Natural killer cell (primary cell): Measurements from ENCODE around the gene KANTR. TPM values are rescaled to one million over a fixed set of nuclear protein-coding genes. Genes with fewer than 3 reads are reported as not detected.

Source experiments
- ATAC-seq, 3 donors: fragments of 150-1000 bp in 2 of 3; fragments of 200-7000 bp in 1 of 3; cut with Tn5 transposase; 1 replicate in 1 of 3; 2 replicates in 2 of 3; pipeline ENCODE4 v1.10.0; 2021; ENCODE audit warnings: mild to moderate bottlenecking in 2 of 3, moderate library complexity in 2 of 3
- DNase-seq, 2 donors: peaks; one replicate each; pipeline versions ENCODE4 v3.0.0 to v3.0.0-alpha.2; 2013 to 2021; ENCODE audit warnings: mixed read lengths in 1 of 2
- H3K27ac ChIP-seq: one replicate; pipeline ENCODE4 v1.5.1; 2013; ENCODE audit warnings: mild to moderate bottlenecking, low read length
- H3K27me3 ChIP-seq: one replicate; pipeline ENCODE4 v1.6.1; 2013; ENCODE audit warnings: low read length; ENCODE audit not compliant: control insufficient read depth, insufficient read depth
- H3K36me3 ChIP-seq: one replicate; pipeline ENCODE4 v1.6.1; 2013; ENCODE audit warnings: low read length; ENCODE audit not compliant: control insufficient read depth, insufficient read depth
- H3K4me1 ChIP-seq: one replicate; pipeline ENCODE4 v1.6.1; 2013; ENCODE audit warnings: low read length; ENCODE audit not compliant: control insufficient read depth, insufficient read depth
- H3K4me3 ChIP-seq: one replicate; pipeline ENCODE4 v1.5.1; 2013; ENCODE audit warnings: low read length
- H3K9me3 ChIP-seq: one replicate; pipeline ENCODE4 v1.6.1; 2013; ENCODE audit warnings: low read length; ENCODE audit not compliant: control insufficient read depth, insufficient read depth
- H3K27ac Mint-ChIP-seq, 2 donors: one replicate each; pipeline ENCODE4 v1.8.0; 2022; ENCODE audit warnings: mild to moderate bottlenecking in 2 of 2, mixed read lengths in 2 of 2, moderate library complexity in 1 of 2
- H3K27me3 Mint-ChIP-seq, 2 donors: one replicate each; pipeline ENCODE4 v1.8.0; 2022; ENCODE audit warnings: low read depth in 2 of 2, mixed read lengths in 2 of 2
- H3K36me3 Mint-ChIP-seq: one replicate; pipeline ENCODE4 v1.8.0; 2022; ENCODE audit warnings: mixed read lengths
- H3K4me1 Mint-ChIP-seq, 2 donors: one replicate each; pipeline ENCODE4 v1.8.0; 2022; ENCODE audit warnings: mixed read lengths in 2 of 2
- H3K4me3 Mint-ChIP-seq: one replicate; pipeline ENCODE4 v1.8.0; 2022; ENCODE audit warnings: mild to moderate bottlenecking, moderate library complexity, mixed read lengths
- H3K9me3 Mint-ChIP-seq, 2 donors: one replicate each; pipeline ENCODE4 v1.8.0; 2022; ENCODE audit warnings: mixed read lengths in 2 of 2
- WGBS: methylation state at CpG from one replicate; pipeline ENCODE4 v1.1.7; 2013; ENCODE audit warnings: missing lambda C conversion rate; ENCODE audit not compliant: insufficient coverage; 5-methylcytosine and 5-hydroxymethylcytosine counted together
- intact Hi-C: fragments of 100-400 bp; cut with micrococcal nuclease; formaldehyde crosslinking; loops from one replicate; pipeline ENCODE4 v1.14.2; 2022
- total RNA-seq, 4 donors: library from RNA; stranded (reverse); fragments of 120-200 nt in 1 of 4; gene quantifications; one replicate each; pipeline versions ENCODE4 v1.2.3 to v1.2.4, GENCODE V29; 2013 to 2022
- TF ChIP-seq, protein P1 (sequence below): fragments of 200-600 bp; IDR thresholded peaks from one replicate; pipeline ENCODE4 v1.8.0; 2022; ENCODE audit warnings: antibody characterized with exemption

The KANTR gene, protein sequence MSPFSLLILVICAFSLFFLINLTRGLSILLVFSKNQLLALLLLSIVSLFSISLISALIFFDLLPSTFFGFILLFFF
- total RNA-seq = 10 to 100 TPM; 15.1 to 18.1 (median 17.1) TPM
- 23.6 TPM for total RNA-seq (2013)

DNA sequence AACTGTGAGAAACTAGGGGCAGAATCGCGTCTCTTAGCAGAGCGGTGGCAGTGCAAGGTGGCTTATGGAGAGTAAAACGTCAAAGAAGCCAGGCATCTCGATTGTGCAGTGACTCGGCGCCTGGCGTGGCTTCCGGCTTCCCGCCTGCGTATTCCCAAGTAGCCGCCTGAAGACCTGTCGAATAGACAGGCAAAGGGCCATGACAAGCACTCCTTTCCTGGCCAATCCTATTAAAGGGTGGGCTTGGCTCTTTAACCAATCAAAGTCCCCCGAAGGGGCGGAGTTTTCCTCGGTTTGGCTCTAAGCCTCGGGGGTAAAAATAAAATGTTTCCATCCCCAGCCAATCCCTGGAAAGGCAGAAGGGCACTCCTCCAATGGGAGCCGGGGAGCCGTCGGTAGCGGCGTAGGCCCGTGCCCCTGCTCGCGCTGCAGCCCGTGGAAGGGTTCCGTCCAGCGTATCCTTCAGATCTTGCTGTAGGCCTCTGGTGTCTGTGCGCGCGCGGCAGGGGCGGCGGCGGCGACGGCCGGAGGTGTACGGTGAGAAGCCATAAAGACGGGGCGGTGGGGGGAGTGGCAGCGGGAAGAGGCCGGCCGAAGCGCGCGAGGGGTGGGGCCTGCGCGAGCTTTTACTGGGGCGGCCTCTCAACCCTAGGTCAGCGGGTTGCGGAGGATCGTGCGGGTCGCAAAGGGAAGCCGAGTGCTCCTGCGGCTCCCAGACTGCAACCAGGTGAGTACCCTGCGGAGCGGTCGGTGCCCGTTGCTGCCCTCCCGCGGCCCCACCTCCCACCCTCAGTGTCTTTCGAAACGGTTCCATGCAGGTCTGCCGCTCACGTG lies at the start of gene KANTR:
TSS of gene KANTR (plus strand) at position 395 of the 834 bp plus-strand sequence. CDS start 30,131 bp downstream, outside the sequence.
- TF ChIP-seq, protein P1, sequence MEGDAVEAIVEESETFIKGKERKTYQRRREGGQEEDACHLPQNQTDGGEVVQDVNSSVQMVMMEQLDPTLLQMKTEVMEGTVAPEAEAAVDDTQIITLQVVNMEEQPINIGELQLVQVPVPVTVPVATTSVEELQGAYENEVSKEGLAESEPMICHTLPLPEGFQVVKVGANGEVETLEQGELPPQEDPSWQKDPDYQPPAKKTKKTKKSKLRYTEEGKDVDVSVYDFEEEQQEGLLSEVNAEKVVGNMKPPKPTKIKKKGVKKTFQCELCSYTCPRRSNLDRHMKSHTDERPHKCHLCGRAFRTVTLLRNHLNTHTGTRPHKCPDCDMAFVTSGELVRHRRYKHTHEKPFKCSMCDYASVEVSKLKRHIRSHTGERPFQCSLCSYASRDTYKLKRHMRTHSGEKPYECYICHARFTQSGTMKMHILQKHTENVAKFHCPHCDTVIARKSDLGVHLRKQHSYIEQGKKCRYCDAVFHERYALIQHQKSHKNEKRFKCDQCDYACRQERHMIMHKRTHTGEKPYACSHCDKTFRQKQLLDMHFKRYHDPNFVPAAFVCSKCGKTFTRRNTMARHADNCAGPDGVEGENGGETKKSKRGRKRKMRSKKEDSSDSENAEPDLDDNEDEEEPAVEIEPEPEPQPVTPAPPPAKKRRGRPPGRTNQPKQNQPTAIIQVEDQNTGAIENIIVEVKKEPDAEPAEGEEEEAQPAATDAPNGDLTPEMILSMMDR = no peak
- intact Hi-C loops = loop anchor here (1.0 kb wide), 1 partner anchor 23 kb away; no protein-coding TSS in a partner anchor
- Mint-ChIP-seq H3K27ac (peak within 1 kb of the TSS; percentile 73 to 80), H3K4me3 (peak within 1 kb of the TSS; percentile 87), H3K36me3 (no peaks in the 10 kb centered on the region), H3K4me1 (peaks cover 10 to 18% of the 10 kb centered on the region in 2 donors), H3K27me3 (no peaks in the 10 kb centered on the region), H3K9me3 (no peaks in the 10 kb centered on the region)
- Histone ChIP-seq H3K27me3 (no peaks in the 10 kb centered on the region), H3K4me1 (peaks cover 12% of the 10 kb centered on the region), H3K9me3 (no peaks in the 10 kb centered on the region), H3K27ac (peak within 1 kb of the TSS; percentile 59), H3K36me3 (no peaks in the 10 kb centered on the region), H3K4me3 (peak within 1 kb of the TSS; percentile 59)
- WGBS = under 1% methylated on average over 67 of the region's 67 CpGs
- DNase-seq (peak; percentile 68 to 90), ATAC-seq (peak; percentile 78 to 90 (median 82))

DNA sequence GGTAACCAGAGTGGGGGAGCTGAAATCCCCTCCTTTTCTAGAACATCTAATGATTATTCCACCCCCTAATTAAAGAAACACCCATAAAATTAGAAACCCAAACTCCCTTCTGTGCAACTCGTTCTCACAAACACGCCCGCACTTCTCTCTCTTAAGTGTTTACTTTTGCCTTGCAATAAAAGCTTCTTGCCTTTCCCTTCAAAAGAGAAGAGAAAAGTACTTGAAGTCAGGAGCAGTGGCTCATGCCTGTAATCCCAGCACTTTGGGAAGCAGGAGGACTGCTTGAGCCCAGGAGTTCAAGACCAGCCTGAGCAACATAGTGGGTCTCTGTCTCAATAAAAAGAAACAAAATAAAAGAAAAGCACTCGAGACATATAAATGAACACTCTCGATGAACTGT lies 48.9 kb upstream of the KANTR start:
- no peak for DNase-seq
- Histone ChIP-seq H3K9me3 (no peaks in the 10 kb centered on the region), H3K4me3 (no peak overlapping the region), H3K36me3 (no peaks in the 10 kb centered on the region), H3K27me3 (no peaks in the 10 kb centered on the region), H3K4me1 (no peaks in the 10 kb centered on the region), H3K27ac (no peak overlapping the region)
- no peak for ATAC-seq
- TF ChIP-seq, protein P1 = no peak
- no peaks in the 10 kb centered on the region for H3K36me3 Mint-ChIP-seq
- H3K9me3 Mint-ChIP-seq = no peaks in the 10 kb centered on the region
- peaks cover 13 to 19% of the 10 kb centered on the region in 2 donors for H3K27me3 Mint-ChIP-seq
- H3K4me3 Mint-ChIP-seq = no peak overlapping the region
- no peaks in the 10 kb centered on the region for H3K4me1 Mint-ChIP-seq
- intact Hi-C loops = no loop called here
- 91% methylated on average over 5 of the region's 5 CpGs for WGBS
- no peak overlapping the region for H3K27ac Mint-ChIP-seq

DNA sequence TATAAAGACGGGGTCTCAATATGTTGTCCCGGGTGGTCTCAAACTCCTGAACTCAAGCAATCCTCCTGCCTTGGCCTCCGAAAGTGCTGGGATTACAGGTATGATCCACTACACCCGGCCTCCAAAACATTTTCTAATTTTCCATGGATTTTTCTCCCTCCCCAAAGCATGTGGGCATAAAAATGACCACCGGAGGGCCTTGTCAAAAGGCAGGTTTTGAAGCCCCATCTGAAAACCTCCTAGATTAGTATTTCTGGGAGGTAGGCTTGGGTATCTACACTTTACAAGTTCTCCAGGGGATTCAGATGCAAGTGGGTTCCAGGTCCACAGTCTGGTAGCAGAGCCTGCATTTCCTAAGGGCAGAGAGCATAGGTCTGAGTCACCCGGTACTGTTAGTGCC lies 46.7 kb upstream of the KANTR start:
- 97% methylated on average over 4 of the region's 6 CpGs for WGBS
- Histone ChIP-seq H3K9me3 (no peaks in the 10 kb centered on the region), H3K27me3 (no peaks in the 10 kb centered on the region), H3K27ac (no peak overlapping the region), H3K4me1 (no peaks in the 10 kb centered on the region), H3K36me3 (no peaks in the 10 kb centered on the region), H3K4me3 (no peak overlapping the region)
- peaks cover 8 to 16% of the 10 kb centered on the region in 2 donors for H3K27me3 Mint-ChIP-seq
- H3K4me3 Mint-ChIP-seq = no peak overlapping the region
- no peak for ATAC-seq
- H3K36me3 Mint-ChIP-seq = no peaks in the 10 kb centered on the region
- TF ChIP-seq, protein P1 = no peak
- H3K9me3 Mint-ChIP-seq = no peaks in the 10 kb centered on the region
- H3K4me1 Mint-ChIP-seq = no peaks in the 10 kb centered on the region
- intact Hi-C loops = no loop called here
- no peak overlapping the region for H3K27ac Mint-ChIP-seq
- DNase-seq = no peak
